Motor neuron (in vitro differentiated cells): ENCODE measurements around the gene HSPB1. TPM values are rescaled to one million over a fixed set of nuclear protein-coding genes. Genes with fewer than 3 reads are reported as not detected.

ENCODE experiments used
- ATAC-seq, 8 experiments: fragments of 200-7000 bp; cut with Tn5 transposase; replicated peaks in 6 of 8; 2 replicates each; pipeline ENCODE4 v1.8.0; 2021; ENCODE audit warnings: mild to moderate bottlenecking in 8 of 8, moderate library complexity in 8 of 8
- H3K27ac ChIP-seq, 2 donors: fragments of 250-450 bp; sonication (Bioruptor Pico); 2 replicates each; pipeline ENCODE4 v1.9.0; 2021; ENCODE audit warnings: antibody characterized with exemption in 2 of 2, mild to moderate bottlenecking in 2 of 2, moderate library complexity in 1 of 2
- H3K4me1 ChIP-seq, 2 donors: fragments of 250-450 bp; sonication (Bioruptor Pico); replicated peaks in 1 of 2; 2 replicates each; pipeline ENCODE4 v1.6.1; 2021; ENCODE audit warnings: antibody characterized with exemption in 2 of 2, mild to moderate bottlenecking in 2 of 2, moderate library complexity in 1 of 2
- H3K4me3 ChIP-seq, 5 donors: fragments of 250-450 bp; sonication (Bioruptor Pico); 2 replicates each; pipeline ENCODE4 v1.9.0; 2021; ENCODE audit warnings: antibody characterized with exemption in 5 of 5, mild to moderate bottlenecking in 5 of 5, moderate library complexity in 4 of 5
- WGBS, 10 experiments: fragments of 450-650 bp; shearing (Covaris generic); methylation state at CpG; one replicate each; pipeline ENCODE4 v1.0.0; 2022; 5-methylcytosine and 5-hydroxymethylcytosine counted together
- in situ Hi-C, 9 experiments: fragments of 400-800 bp; cut with MboI; loops; one replicate each; pipeline ENCODE4 v1.15.0; 2021; ENCODE audit warnings: low sequenced_read_pairs in 9 of 9, low pct_unique_long_range_greater_than_20kb in 2 of 9; ENCODE audit not compliant: unreplicated experiment in 9 of 9
- total RNA-seq, 8 experiments: library from RNA; unstranded; fragments of 300-600 nt; gene quantifications; 2 replicates each; pipeline versions ENCODE4 v1.2.3 to v1.2.4, GENCODE V29; 2022

Gene HSPB1
- total RNA-seq, 8 experiments from 2014 or later = 44.0 to 193 (median 120) TPM

DNA sequence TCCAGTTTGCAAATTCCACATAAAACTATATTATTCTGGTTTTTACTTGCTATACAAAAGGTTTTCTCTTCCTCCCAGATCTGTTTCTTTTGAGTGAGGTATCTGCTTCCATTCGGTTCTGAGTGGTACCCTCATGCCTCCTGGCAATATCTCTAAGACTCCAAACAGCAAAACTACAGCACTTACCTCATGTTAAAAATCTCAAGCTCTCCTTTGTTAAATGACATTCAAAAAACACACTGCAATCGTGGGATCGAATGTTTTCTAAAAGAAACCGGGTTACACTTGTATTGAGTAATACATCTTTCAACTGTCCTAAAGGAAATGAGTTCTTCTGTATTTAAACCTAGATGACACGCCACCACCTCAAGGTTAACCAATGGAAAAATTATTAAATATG is 45.2 kb downstream of the HSPB1 start:
- in situ Hi-C loops = no loop called here
- Histone ChIP-seq H3K27ac (no peak overlapping the region), H3K4me3 (no peak overlapping the region), H3K4me1 (no peaks in the 10 kb centered on the region)
- 55 to 100% (median 93%) methylated on average over 1 to 5 of the region's 5 CpGs for WGBS, 10 experiments
- ATAC-seq = no peak

DNA sequence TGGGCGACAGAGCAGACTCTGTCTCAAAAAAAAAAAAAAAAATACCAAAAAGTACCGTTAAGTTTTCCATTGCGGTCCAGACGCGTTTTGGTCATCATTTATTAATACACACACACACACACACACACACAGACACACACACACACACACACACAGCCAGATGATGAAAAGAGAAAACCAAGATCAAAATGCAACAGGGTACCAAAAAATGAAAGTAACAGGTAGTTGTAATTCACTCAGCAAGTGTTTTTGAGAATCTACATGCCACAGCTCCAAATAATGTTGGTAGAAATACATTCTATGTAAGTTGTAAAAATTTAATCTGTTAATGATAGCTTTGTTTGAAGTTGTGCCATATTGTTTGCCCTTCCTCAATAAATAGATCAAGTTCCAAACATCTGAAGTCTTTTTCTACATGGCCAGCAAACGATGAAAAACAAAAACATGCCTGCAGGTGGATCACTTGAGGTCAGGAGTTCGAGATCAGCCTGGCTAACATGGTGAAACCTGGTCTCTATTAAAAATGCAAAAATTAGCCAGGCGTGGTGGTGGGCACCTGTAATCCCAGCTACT is 46.9 kb downstream of the HSPB1 start:
- no peak overlapping the region for H3K27ac ChIP-seq
- ATAC-seq = no peak
- in situ Hi-C loops = no loop called here
- H3K4me3 ChIP-seq = no peak overlapping the region
- no peaks in the 10 kb centered on the region for H3K4me1 ChIP-seq
- WGBS, 10 experiments = 67 to 100% (median 91%) methylated on average over 3 to 6 of the region's 8 CpGs; no CpG with 5 or more reads in 2 of the 10 experiments

DNA sequence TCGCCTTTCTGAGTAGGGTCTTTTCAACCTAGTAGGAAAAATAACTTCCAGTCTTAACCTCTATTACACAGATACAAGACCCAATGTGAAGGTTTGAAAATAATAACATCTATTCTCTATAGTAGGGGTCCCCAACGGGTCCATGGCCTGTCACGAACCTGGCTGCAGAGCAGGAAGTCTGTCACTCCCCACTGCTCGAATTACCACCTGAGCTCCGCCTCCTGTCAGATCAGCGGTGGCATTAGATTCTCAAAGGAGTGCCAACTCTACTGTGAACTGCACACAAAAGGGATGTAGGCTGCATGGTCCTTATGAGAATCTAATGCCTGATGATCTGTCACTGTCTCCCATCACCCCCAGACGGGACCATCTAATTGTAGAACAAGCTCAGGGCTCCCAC is 48.9 kb downstream of the HSPB1 start:
- ATAC-seq = peak in 3 of 8 experiments; percentile 3 to 10 (median 9)
- H3K27ac ChIP-seq = no peak overlapping the region

DNA sequence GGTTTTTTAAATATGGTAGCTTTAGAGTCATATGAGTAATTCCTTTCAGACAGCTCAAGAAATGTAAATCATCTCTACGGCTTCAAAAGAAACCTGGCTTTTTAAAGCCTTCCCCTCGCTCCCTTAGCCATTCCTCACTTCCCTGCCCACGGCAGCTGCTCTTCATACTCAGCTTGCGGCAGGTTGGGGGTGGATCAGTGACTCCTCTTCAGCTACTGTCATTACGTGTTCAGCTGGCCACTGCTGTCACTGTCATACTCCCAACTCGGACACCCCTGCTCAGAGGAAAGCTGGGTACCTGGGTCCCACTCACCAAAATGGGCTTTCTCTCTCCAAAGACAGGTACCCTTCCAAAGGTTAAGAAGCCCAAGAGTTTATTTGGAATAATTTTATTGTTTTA is 49.7 kb downstream of the HSPB1 start:
- H3K27ac ChIP-seq = no peak overlapping the region
- peaks cover 6 to 17% of the 10 kb centered on the region in 2 donors for H3K4me1 ChIP-seq
- in situ Hi-C loops = no loop called here
- 35 to 100% (median 89%) methylated on average over 2 to 4 of the region's 6 CpGs; no CpG with 5 or more reads in 2 of the 10 experiments for WGBS, 10 experiments
- H3K4me3 ChIP-seq = no peak overlapping the region
- ATAC-seq = peak in 6 of 8 experiments; percentile 12 to 50 (median 19)

More for the DNA sequence above, 48.9 kb downstream of the HSPB1 start:
- Histone ChIP-seq H3K4me3 (no peak overlapping the region), H3K4me1 (peaks cover 6 to 16% of the 10 kb centered on the region in 2 donors)
- 60 to 100% (median 87%) methylated on average over 1 to 6 of the region's 7 CpGs for WGBS, 10 experiments
- in situ Hi-C loops = no loop called here

DNA sequence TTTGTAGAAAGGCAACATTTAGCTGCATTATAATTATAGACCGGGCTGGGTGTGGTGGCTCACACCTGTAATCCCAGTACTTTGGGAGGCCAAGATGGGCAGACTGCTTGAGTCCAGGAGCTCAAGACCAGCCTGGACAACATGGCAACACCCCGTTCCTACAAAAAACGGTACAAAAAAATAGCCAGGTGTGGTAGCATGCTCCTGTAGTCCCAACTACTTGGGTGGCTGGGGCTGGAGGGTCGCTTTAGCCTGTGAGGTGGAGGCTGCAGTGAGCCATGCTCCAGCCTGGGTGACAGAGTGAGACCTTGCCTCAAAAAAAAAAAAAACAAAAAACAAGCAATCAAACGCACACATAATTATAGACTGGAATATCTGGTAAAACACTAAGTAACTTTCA is 51.3 kb downstream of the HSPB1 start:
- Histone ChIP-seq H3K27ac (no peak overlapping the region), H3K4me1 (peaks cover 6 to 17% of the 10 kb centered on the region in 2 donors), H3K4me3 (no peak overlapping the region)
- in situ Hi-C loops = no loop called here
- 83 to 100% (median 93%) methylated on average over 2 to 5 of the region's 5 CpGs; no CpG with 5 or more reads in 1 of the 10 experiments for WGBS, 10 experiments
- ATAC-seq = no peak

Other genes starting within 250 kb of the HSPB1 start
- 10 to 100 TPM in 4 of 8 experiments, 1 to 10 TPM in 3, under 1 TPM in 1; 0.92 to 16.1 (median 10.3) TPM for gene SRRM3, start 100.8 kb upstream of the HSPB1 start, total RNA-seq
- gene YWHAG, start 56.3 kb downstream of the HSPB1 start, total RNA-seq = 100 to 1,000 TPM; 153 to 275 (median 184) TPM
- 1 to 10 TPM in 2 of 8 experiments, under 1 TPM in 6; 0.18 to 1.5 (median 0.68) TPM for gene SSC4D, start 107.0 kb downstream of the HSPB1 start, total RNA-seq
- gene ZP3, start 122.3 kb downstream of the HSPB1 start, total RNA-seq = 1 to 10 TPM in 5 of 8 experiments, under 1 TPM in 2, not detected in 1; 0.22 to 8.8 (median 1.7) TPM
- 10 to 100 TPM in 2 of 8 experiments, 1 to 10 TPM in 6; 3.4 to 13.8 (median 5.6) TPM for gene DTX2, start 159.0 kb downstream of the HSPB1 start, total RNA-seq
- under 1 TPM in 4 of 8 experiments, not detected in 4; 0.20 to 0.62 (median 0.41) TPM for gene UPK3B, start 207.9 kb downstream of the HSPB1 start, total RNA-seq
- gene SPDYE16, start 240.6 kb downstream of the HSPB1 start, total RNA-seq = 1 to 10 TPM in 2 of 8 experiments, under 1 TPM in 6; 0.14 to 1.8 (median 0.35) TPM